Measurements from ENCODE around the gene EIPR1. TPM values are rescaled to one million over a fixed set of nuclear protein-coding genes. Genes with fewer than 3 reads are reported as not detected.

EIPR1 gene
- total and polyA plus RNA-seq, 2 donors (not counting 3 experiments of a cell fraction or from before 2014, with no cell fraction given), result 30.8 to 57.3 TPM

GRCh38 chr2:3256157-3256556, 121.5 kb downstream of the EIPR1 start:
- FAIRE-seq (no peak), DNase-seq (ENCODE audit: low read depth, low spot score) (no peak)
- H3K27ac ChIP-seq (ENCODE audit: insufficient read depth, low read depth, low read length), result no peak overlapping the region
- ChIA-PET POLR2A (no interaction called here), CTCF (no interaction called here)
- no peak overlapping the region for H2AFZ ChIP-seq (ENCODE audit: low read depth, low read length)
- BruUV-seq (replicated peaks), result no TSS peak
- dilution Hi-C loops (cut with MboI; ENCODE audit: extremely low pct_ligation_motif_present, low sequenced_read_pairs) (no loop called here), intact Hi-C loops (cut with micrococcal nuclease) (no loop called here)
- no peaks in the 10 kb centered on the region for H4K20me1 ChIP-seq (replicated peaks; ENCODE audit: control insufficient read depth, extremely low read depth, insufficient read depth, low read length)
- H3K9me1 ChIP-seq (replicated peaks; ENCODE audit: control insufficient read depth, extremely low read depth, insufficient read depth, low read length), result no peaks in the 10 kb centered on the region
- no peak for TF ChIP-seq MAX (IDR thresholded peaks at IDR 0.05; ENCODE audit: insufficient read depth, insufficient read length)
- TF ChIP-seq GATA2 (IDR thresholded peaks at IDR 0.05; ENCODE audit: insufficient read depth, insufficient read length, low read depth, low read length), result no peak
- TF ChIP-seq POLR2AphosphoS5 (IDR thresholded peaks at IDR 0.05; ENCODE audit: insufficient read depth, low read depth, low read length), result no peak
- no peak for TF ChIP-seq CTCF (IDR thresholded peaks at IDR 0.05; ENCODE audit: extremely low read depth in 1 of 2, insufficient read depth in 1 of 2, low read depth in 1 of 2, low read length in 2 of 2)
- TF ChIP-seq FOS (IDR thresholded peaks at IDR 0.05; ENCODE audit: borderline replicate concordance, insufficient read depth, low read length), result no peak
- TF ChIP-seq EZH2 (IDR thresholded peaks at IDR 0.05; ENCODE audit: borderline replicate concordance, low read depth, low read length, severe bottlenecking), result no peak
- no peak for TF ChIP-seq JUN (IDR thresholded peaks at IDR 0.05; ENCODE audit: borderline replicate concordance, insufficient read depth, insufficient read length, low read depth)
- no peak for TF ChIP-seq MYC (IDR thresholded peaks at IDR 0.05; ENCODE audit: low read depth, low read length)
- no peak for TF ChIP-seq POLR2A (IDR thresholded peaks at IDR 0.05; ENCODE audit: low read depth, low read length)
- no peak overlapping the region for H3K4me2 ChIP-seq (ENCODE audit: insufficient read depth, low read length)
- no peaks in the 10 kb centered on the region for H3K27me3 ChIP-seq (ENCODE audit: control insufficient read depth in 2 of 2, insufficient read depth in 2 of 2, low read length in 2 of 2)
- no peaks in the 10 kb centered on the region for H3K36me3 ChIP-seq (ENCODE audit: control insufficient read depth in 2 of 2, extremely low read depth in 1 of 2, insufficient read depth in 2 of 2, low read length in 2 of 2)
- no peak overlapping the region for H3K4me3 ChIP-seq (replicated peaks in 1 of 3; ENCODE audit: insufficient read depth in 1 of 3, low read depth in 1 of 3, low read length in 3 of 3)
- no peak overlapping the region for H3K9ac ChIP-seq (replicated peaks; ENCODE audit: extremely low read depth, insufficient read depth, low read length)
- no peaks in the 10 kb centered on the region for H3K4me1 ChIP-seq (ENCODE audit: control insufficient read depth, extremely low read depth, insufficient read depth, low read length)
- H3K9me3 ChIP-seq (replicated peaks; ENCODE audit: control insufficient read depth, insufficient read depth, low read length), result no peaks in the 10 kb centered on the region
- H3K79me2 ChIP-seq (ENCODE audit: control insufficient read depth, insufficient read depth, low read length), result no peaks in the 10 kb centered on the region
